CD14-positive monocyte (primary cell): Measurements from ENCODE around the gene PLIN4. TPM values are rescaled to one million over a fixed set of nuclear protein-coding genes. Genes with fewer than 3 reads are reported as not detected.
"Not testable (repeated sequence)": the region's sequence is repeated elsewhere in the genome, so short reads cannot be mapped to it uniquely, and the experiment has no call there.

Experiments used
- DNase-seq, 3 donors: peaks; one replicate each; pipeline ENCODE4 v3.0.0-alpha.2; 2011 to 2022
- H2AFZ ChIP-seq: 2 replicates; pipeline ENCODE4 v1.6.0; 2012; ENCODE audit warnings: mild to moderate bottlenecking, low read depth, low read length, inconsistent platforms; ENCODE audit not compliant: insufficient read depth, poor library complexity, severe bottlenecking
- H3K27ac ChIP-seq, 2 donors: 1 replicate in 1 of 2; 2 replicates in 1 of 2; pipeline ENCODE4 v1.5.1; 2012 to 2013; ENCODE audit warnings: low read length in 2 of 2, control low read depth in 1 of 2, inconsistent platforms in 1 of 2, low read depth in 1 of 2, mild to moderate bottlenecking in 1 of 2
- H3K27me3 ChIP-seq, 2 donors: one replicate each; pipeline versions ENCODE4 v1.6.0 to v1.6.1; 2011 to 2013; ENCODE audit warnings: low read length in 2 of 2; ENCODE audit not compliant: control insufficient read depth in 2 of 2, insufficient read depth in 2 of 2
- H3K36me3 ChIP-seq, 2 donors: replicated peaks in 1 of 2; 1 replicate in 1 of 2; 2 replicates in 1 of 2; pipeline versions ENCODE4 v1.5.1 to v1.6.1; 2012 to 2013; ENCODE audit warnings: low read length in 2 of 2, control low read depth in 1 of 2, inconsistent platforms in 1 of 2, mild to moderate bottlenecking in 1 of 2; ENCODE audit not compliant: insufficient read depth in 2 of 2, control insufficient read depth in 1 of 2
- H3K4me1 ChIP-seq, 2 donors: 1 replicate in 1 of 2; 2 replicates in 1 of 2; pipeline versions ENCODE4 v1.5.1 to v1.6.1; 2012 to 2013; ENCODE audit warnings: low read length in 2 of 2, control low read depth in 1 of 2, inconsistent platforms in 1 of 2, mild to moderate bottlenecking in 1 of 2, moderate library complexity in 1 of 2; ENCODE audit not compliant: insufficient read depth in 2 of 2, control insufficient read depth in 1 of 2
- H3K4me2 ChIP-seq: replicated peaks from 2 replicates; pipeline ENCODE3; 2012; ENCODE audit warnings: low read length, moderate library complexity, mild to moderate bottlenecking; ENCODE audit not compliant: poor library complexity, severe bottlenecking; ENCODE audit errors: extremely low read depth
- H3K4me3 ChIP-seq, 3 experiments: fragments of 200-600 bp in 1 of 3; sonication (generic) in 1 of 3; replicated peaks in 1 of 3; 1 replicate in 2 of 3; 2 replicates in 1 of 3; pipeline ENCODE4 v1.5.1; 2011 to 2013; ENCODE audit warnings: low read length in 3 of 3, mild to moderate bottlenecking in 3 of 3, control low read depth in 2 of 3, low read depth in 2 of 3, inconsistent platforms in 1 of 3, moderate library complexity in 1 of 3
- H3K79me2 ChIP-seq: 2 replicates; pipeline ENCODE4 v1.6.0; 2012; ENCODE audit warnings: mild to moderate bottlenecking, control low read depth, inconsistent platforms, low read length, moderate library complexity; ENCODE audit not compliant: insufficient read depth
- H3K9ac ChIP-seq: 2 replicates; pipeline ENCODE4 v1.6.0; 2017; ENCODE audit warnings: low read length, mild to moderate bottlenecking; ENCODE audit not compliant: insufficient read depth, poor library complexity, severe bottlenecking
- H3K9me3 ChIP-seq, 2 donors: replicated peaks in 1 of 2; 1 replicate in 1 of 2; 2 replicates in 1 of 2; pipeline versions ENCODE4 v1.5.1 to v1.6.1; 2012 to 2013; ENCODE audit warnings: low read length in 2 of 2, control low read depth in 1 of 2; ENCODE audit not compliant: control insufficient read depth in 1 of 2, insufficient read depth in 1 of 2
- H4K20me1 ChIP-seq: 2 replicates; pipeline ENCODE4 v1.6.0; 2012; ENCODE audit warnings: mild to moderate bottlenecking, low read length, control low read depth, moderate library complexity; ENCODE audit not compliant: insufficient read depth
- H3K27ac Mint-ChIP-seq, 7 donors: one replicate each; pipeline ENCODE4 v1.8.0; 2020; ENCODE audit warnings: mild to moderate bottlenecking in 7 of 7, mixed read lengths in 7 of 7, moderate library complexity in 6 of 7, inconsistent platforms in 2 of 7
- H3K27me3 Mint-ChIP-seq, 3 donors: one replicate each; pipeline ENCODE4 v1.8.0; 2021 to 2022; ENCODE audit warnings: low read depth in 3 of 3, mild to moderate bottlenecking in 3 of 3, mixed read lengths in 3 of 3, moderate library complexity in 3 of 3, inconsistent platforms in 1 of 3
- H3K36me3 Mint-ChIP-seq, 2 donors: one replicate each; pipeline ENCODE4 v1.8.0; 2020; ENCODE audit warnings: mixed read lengths in 2 of 2, inconsistent platforms in 1 of 2, mild to moderate bottlenecking in 1 of 2
- H3K4me1 Mint-ChIP-seq: one replicate; pipeline ENCODE4 v1.8.0; 2020; ENCODE audit warnings: mild to moderate bottlenecking, mixed read lengths
- H3K4me3 Mint-ChIP-seq, 2 donors: one replicate each; pipeline ENCODE4 v1.8.0; 2020; ENCODE audit warnings: mild to moderate bottlenecking in 2 of 2, mixed read lengths in 2 of 2, moderate library complexity in 1 of 2
- H3K9me3 Mint-ChIP-seq, 7 donors: one replicate each; pipeline ENCODE4 v1.8.0; 2020 to 2022; ENCODE audit warnings: mixed read lengths in 7 of 7, mild to moderate bottlenecking in 6 of 7, moderate library complexity in 6 of 7, inconsistent platforms in 2 of 7
- CTCF ChIP-seq: fragments of 200-600 bp; IDR thresholded peaks from one replicate; pipeline ENCODE4 v1.8.0; 2022; ENCODE audit warnings: antibody characterized with exemption, mild to moderate bottlenecking
- WGBS: methylation state at CpG from one replicate; pipeline ENCODE4 v1.1.5; 2013; ENCODE audit warnings: missing lambda C conversion rate; ENCODE audit not compliant: insufficient coverage; 5-methylcytosine and 5-hydroxymethylcytosine counted together
- intact Hi-C, 2 donors: fragments of 100-400 bp; cut with micrococcal nuclease; formaldehyde crosslinking; loops; one replicate each; pipeline versions ENCODE4 v1.15.0 to v1.15.1; 2023
- polyA plus RNA-seq, 3 donors: library from polyadenylated mRNA; depleted of rRNA in 1 of 3; unstranded in 2 of 3; stranded (reverse) in 1 of 3; fragments of 300-500 nt in 2 of 3; fragments of >200 nt in 1 of 3; fragmentation: Illumina TruSeq in 2 of 3; gene quantifications; 1 replicate in 2 of 3; 2 replicates in 1 of 3; pipeline ENCODE4 v1.2.3, GENCODE V29; 2012 to 2021

The PLIN4 gene
- polyA plus RNA-seq, 3 donors = 0.05 to 0.19 TPM; not detected in 1

DNA sequence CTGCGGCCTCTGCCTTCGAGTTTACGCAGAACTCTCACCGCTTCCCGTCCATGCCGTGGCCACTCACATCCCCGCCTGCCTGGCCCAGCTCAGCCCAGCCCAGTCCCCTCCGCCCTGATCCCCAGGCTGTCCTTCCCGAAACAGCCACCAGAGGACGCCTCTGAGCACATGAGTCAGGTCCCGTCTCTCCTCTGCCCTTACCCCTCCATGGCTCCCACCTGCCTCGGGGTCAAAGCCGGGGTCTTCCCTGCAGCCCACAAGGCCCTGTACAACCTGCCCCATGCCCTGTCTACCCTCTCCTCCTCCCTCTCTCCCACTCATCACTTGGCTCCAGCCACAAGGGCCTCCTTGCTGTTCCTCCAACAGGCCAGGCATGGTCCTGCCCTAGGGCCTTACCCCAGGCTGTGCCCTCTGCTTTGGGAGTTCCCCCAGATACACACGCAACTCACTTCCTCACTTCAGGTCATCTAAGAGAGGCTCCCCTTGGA lies 49.3 kb upstream of the PLIN4 start:
- peak; percentile 91 to 94 (median 91) for DNase-seq
- H4K20me1 ChIP-seq = no peaks in the 10 kb centered on the region
- intact Hi-C loops = no loop called here
- H3K36me3 ChIP-seq = no peaks in the 10 kb centered on the region
- peak overlapping the region; percentile 75 to 88 for H3K27ac ChIP-seq
- Mint-ChIP-seq H3K36me3 (no peaks in the 10 kb centered on the region), H3K4me3 (peak overlapping the region; percentile 16 to 30), H3K27me3 (peaks cover 3 to 20% (median 5%) of the 10 kb centered on the region in 3 donors), H3K9me3 (peaks cover 0 to 3% (median 0%) of the 10 kb centered on the region in 7 donors), H3K4me1 (peaks cover 45% of the 10 kb centered on the region), H3K27ac (peak overlapping the region; percentile 83 to 96 (median 89))
- no peaks in the 10 kb centered on the region for H3K27me3 ChIP-seq
- no peak overlapping the region for H3K4me2 ChIP-seq
- no peak overlapping the region for H2AFZ ChIP-seq
- TF ChIP-seq CTCF = peak; percentile 98
- 66% methylated on average over 14 of the region's 14 CpGs for WGBS
- H3K4me1 ChIP-seq = peaks cover 39 to 43% of the 10 kb centered on the region in 2 donors
- no peaks in the 10 kb centered on the region for H3K9me3 ChIP-seq
- H3K9ac ChIP-seq = peak overlapping the region; percentile 50
- H3K4me3 ChIP-seq = no peak overlapping the region
- H3K79me2 ChIP-seq = no peaks in the 10 kb centered on the region

- H3K36me3 ChIP-seq = no peaks in the 10 kb centered on the region
- H3K79me2 ChIP-seq = no peaks in the 10 kb centered on the region
- Mint-ChIP-seq H3K9me3 (peaks cover 0 to 2% (median 0%) of the 10 kb centered on the region in 7 donors), H3K27me3 (peaks cover 3 to 19% (median 5%) of the 10 kb centered on the region in 3 donors), H3K4me3 (peak overlapping the region in 1 of 2 donors; percentile 2), H3K27ac (peak overlapping the region; percentile 15 to 96 (median 76)), H3K4me1 (peaks cover 56% of the 10 kb centered on the region), H3K36me3 (no peaks in the 10 kb centered on the region)
- peak overlapping the region in 1 of 2 donors; percentile 88 for H3K27ac ChIP-seq
- intact Hi-C loops = no loop called here
- DNase-seq = no peak
- H4K20me1 ChIP-seq = no peaks in the 10 kb centered on the region
- no peak overlapping the region for H3K4me3 ChIP-seq
- peak overlapping the region; percentile 50 for H3K9ac ChIP-seq
- no peaks in the 10 kb centered on the region for H3K27me3 ChIP-seq
- H3K4me2 ChIP-seq = no peak overlapping the region
- 86% methylated on average over 26 of the region's 35 CpGs for WGBS
- H3K4me1 ChIP-seq = peaks cover 43 to 48% of the 10 kb centered on the region in 2 donors
- H3K9me3 ChIP-seq = no peaks in the 10 kb centered on the region
- H2AFZ ChIP-seq = no peak overlapping the region
- no peak for TF ChIP-seq CTCF
Measured at GRCh38 chr19:4566402-4567051, 48.2 kb upstream of the PLIN4 start.

- H3K9me3 ChIP-seq, H3K9me3 Mint-ChIP-seq, H3K4me2 ChIP-seq, H3K36me3 Mint-ChIP-seq, intact Hi-C loops, H4K20me1 ChIP-seq, H3K4me3 ChIP-seq, H3K79me2 ChIP-seq, H3K36me3 ChIP-seq, H3K27me3 ChIP-seq, H2AFZ ChIP-seq: not testable (repeated sequence)
- Mint-ChIP-seq H3K27me3 (peaks cover 3 to 17% (median 5%) of the 10 kb centered on the region in 3 donors), H3K27ac (peak overlapping the region; percentile 91 to 99 (median 96)), H3K4me1 (peaks cover 63% of the 10 kb centered on the region), H3K4me3 (peak overlapping the region; percentile 35 to 39)
- peak; percentile 93 to 98 (median 98) for DNase-seq
- Histone ChIP-seq H3K9ac (peak overlapping the region; percentile 53), H3K4me1 (peaks cover 61% of the 10 kb centered on the region in 2 donors), H3K27ac (peak overlapping the region; percentile 70 to 83)
- WGBS = 0% methylated on average over 1 of the region's 5 CpGs
Measured at GRCh38 chr19:4563562-4563961, 45.3 kb upstream of the PLIN4 start.
